HL-60 (cell line): Measurements from ENCODE around the gene SLC26A4.

Experiments used
- DNase-seq, 2 experiments: peaks; one replicate each; pipeline ENCODE4 v3.0.0-alpha.2; 2010 to 2020; ENCODE audit warnings: low read depth in 1 of 2, low spot score in 1 of 2
- H3K27ac ChIP-seq: fragments of 250-450 bp; sonication (Bioruptor Pico); replicated peaks from 2 replicates; pipeline ENCODE4 v1.5.1; 2020; ENCODE audit warnings: mild to moderate bottlenecking, moderate library complexity
- H3K27me3 ChIP-seq: fragments of 250-450 bp; sonication (Bioruptor Pico); 2 replicates; pipeline ENCODE4 v1.5.1; 2021; ENCODE audit warnings: mild to moderate bottlenecking, moderate library complexity; ENCODE audit not compliant: insufficient read depth, poor library complexity, severe bottlenecking
- H3K4me3 ChIP-seq: replicated peaks from 2 replicates; pipeline ENCODE4 v1.5.1; 2011; ENCODE audit warnings: mild to moderate bottlenecking, control low read depth, low read length; ENCODE audit not compliant: insufficient read depth
- CTCF ChIP-seq: IDR thresholded peaks from one replicate; pipeline ENCODE4 v1.5.1; 2011; ENCODE audit warnings: low read length, control low read depth, inconsistent platforms; ENCODE audit not compliant: insufficient read depth
- GABPA ChIP-seq: IDR thresholded peaks from 2 replicates; pipeline ENCODE4 v1.6.1; 2012; ENCODE audit warnings: low read depth
- POLR2AphosphoS5 ChIP-seq: IDR thresholded peaks from 2 replicates; pipeline ENCODE4 v1.6.1; 2012; ENCODE audit warnings: low read depth
- REST ChIP-seq: IDR thresholded peaks from 2 replicates; pipeline ENCODE4 v1.6.1; 2012; ENCODE audit warnings: low read depth; ENCODE audit not compliant: insufficient replicate concordance
- SPI1 ChIP-seq: IDR thresholded peaks from 2 replicates; pipeline ENCODE4 v1.6.1; 2012; ENCODE audit warnings: low read depth, mild to moderate bottlenecking, borderline replicate concordance

The SLC26A4 gene

DNA sequence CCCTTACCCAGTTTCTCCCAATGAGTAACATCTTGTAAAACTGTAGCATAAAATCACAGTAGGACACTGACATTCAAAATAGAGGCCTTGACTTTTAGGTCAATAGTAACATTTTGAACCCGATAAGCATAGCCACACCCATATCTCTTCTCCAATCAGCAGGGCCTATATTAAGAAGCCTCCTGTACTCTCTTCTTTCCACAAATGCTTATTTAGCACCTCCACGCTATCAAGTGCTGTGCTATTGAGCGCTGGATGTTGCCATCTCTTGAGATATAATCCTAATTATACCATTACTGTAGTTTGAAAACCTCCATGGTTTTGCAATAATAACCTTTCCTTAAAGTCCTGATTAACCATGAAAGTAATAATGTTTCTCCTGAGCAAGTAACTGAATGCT lies 43.2 kb downstream of the SLC26A4 start:
- TF ChIP-seq SPI1 (no peak), REST (no peak), GABPA (no peak), POLR2AphosphoS5 (no peak), CTCF (no peak)
- Histone ChIP-seq H3K4me3 (no peak overlapping the region), H3K27ac (no peak overlapping the region), H3K27me3 (peaks cover 5% of the 10 kb centered on the region)
- DNase-seq, result no peak

DNA sequence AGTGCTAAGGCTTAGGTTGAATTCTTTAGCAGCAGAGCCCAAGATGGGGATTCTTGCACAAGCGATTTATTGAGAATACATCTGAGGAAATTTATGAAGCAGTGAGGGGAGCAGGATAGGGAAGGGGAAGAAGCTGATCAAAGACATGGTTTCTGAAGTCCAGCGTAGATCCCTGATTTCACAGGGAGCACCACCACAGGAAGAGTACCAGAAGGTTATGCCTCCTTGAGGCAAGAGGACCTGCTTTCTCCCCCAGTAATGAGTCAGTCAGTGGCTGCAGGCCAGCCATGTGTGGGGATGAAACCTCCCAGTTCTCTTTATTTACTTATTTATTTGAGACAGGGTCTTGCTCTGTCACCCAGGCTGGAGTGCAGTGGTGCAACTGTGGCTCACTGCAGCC lies 48.3 kb downstream of the SLC26A4 start:
- no peak for DNase-seq
- TF ChIP-seq CTCF, result no peak
- no peak for TF ChIP-seq GABPA
- TF ChIP-seq REST, result no peak
- TF ChIP-seq SPI1, result no peak
- no peak for TF ChIP-seq POLR2AphosphoS5
- Histone ChIP-seq H3K27me3 (no peaks in the 10 kb centered on the region), H3K27ac (no peak overlapping the region), H3K4me3 (no peak overlapping the region)

- DNase-seq, result no peak
- no peak overlapping the region for H3K27ac ChIP-seq
- TF ChIP-seq GABPA (no peak), POLR2AphosphoS5 (no peak), CTCF (no peak), SPI1 (no peak), REST (no peak)
- H3K4me3 ChIP-seq, result no peak overlapping the region
- no peaks in the 10 kb centered on the region for H3K27me3 ChIP-seq
These were observed 50.7 kb downstream of the SLC26A4 start for GRCh38 chr7:107711301-107711700.
